ENCODE data around the gene MEIOB.

DNA sequence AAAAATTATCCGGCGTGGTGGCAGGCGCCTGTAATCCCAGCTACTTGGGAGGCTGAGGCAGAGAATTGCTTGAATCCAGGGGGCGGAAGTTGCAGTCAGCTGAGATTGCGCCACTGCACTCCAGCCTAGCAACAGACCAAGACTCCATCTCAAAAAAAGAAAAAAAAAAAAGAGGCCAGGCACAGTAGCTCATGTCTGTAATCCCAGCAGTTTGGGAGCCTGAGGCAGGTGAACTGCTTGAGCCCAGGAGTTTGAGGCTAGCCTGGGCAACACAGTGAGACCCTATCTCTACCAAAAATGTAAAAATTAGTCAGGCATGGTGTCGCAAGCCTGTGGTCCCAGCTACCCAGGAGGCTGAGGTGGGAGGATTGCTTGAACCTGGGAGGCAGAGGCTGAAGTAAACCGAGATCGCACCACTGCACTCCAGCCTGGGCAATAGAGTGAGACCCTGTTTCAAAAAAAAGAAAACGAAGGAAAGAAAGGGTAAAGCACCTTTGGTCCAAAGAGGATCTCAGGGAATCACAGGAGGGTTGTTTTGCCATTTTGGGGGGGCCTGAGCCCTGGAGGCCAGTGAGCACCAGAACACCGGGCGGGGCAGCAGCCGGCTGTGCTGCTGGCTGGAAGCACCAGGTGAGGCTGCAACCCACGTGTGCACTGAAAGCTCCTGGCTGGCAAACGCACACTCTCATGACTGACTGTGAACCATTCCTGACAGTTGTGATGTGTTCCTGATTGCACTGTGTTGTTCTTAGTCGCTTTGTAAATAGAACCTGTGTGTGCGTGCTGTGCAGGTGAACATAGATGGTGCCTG, 27.9 kb upstream of the MEIOB start:
- TF ChIP-seq, protein P1, sequence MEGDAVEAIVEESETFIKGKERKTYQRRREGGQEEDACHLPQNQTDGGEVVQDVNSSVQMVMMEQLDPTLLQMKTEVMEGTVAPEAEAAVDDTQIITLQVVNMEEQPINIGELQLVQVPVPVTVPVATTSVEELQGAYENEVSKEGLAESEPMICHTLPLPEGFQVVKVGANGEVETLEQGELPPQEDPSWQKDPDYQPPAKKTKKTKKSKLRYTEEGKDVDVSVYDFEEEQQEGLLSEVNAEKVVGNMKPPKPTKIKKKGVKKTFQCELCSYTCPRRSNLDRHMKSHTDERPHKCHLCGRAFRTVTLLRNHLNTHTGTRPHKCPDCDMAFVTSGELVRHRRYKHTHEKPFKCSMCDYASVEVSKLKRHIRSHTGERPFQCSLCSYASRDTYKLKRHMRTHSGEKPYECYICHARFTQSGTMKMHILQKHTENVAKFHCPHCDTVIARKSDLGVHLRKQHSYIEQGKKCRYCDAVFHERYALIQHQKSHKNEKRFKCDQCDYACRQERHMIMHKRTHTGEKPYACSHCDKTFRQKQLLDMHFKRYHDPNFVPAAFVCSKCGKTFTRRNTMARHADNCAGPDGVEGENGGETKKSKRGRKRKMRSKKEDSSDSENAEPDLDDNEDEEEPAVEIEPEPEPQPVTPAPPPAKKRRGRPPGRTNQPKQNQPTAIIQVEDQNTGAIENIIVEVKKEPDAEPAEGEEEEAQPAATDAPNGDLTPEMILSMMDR (IDR thresholded peaks at IDR 0.05) = no peak
- TF ChIP-seq POLR2AphosphoS5 (IDR thresholded peaks at IDR 0.05) = no peak

Data from stomach (tissue), 4 donors.